ENCODE measurements around the gene RHOJ.
"Not testable (repeated sequence)": the region's sequence is repeated elsewhere in the genome, so short reads cannot be mapped to it uniquely, and the experiment has no call there.

RHOJ gene

DNA sequence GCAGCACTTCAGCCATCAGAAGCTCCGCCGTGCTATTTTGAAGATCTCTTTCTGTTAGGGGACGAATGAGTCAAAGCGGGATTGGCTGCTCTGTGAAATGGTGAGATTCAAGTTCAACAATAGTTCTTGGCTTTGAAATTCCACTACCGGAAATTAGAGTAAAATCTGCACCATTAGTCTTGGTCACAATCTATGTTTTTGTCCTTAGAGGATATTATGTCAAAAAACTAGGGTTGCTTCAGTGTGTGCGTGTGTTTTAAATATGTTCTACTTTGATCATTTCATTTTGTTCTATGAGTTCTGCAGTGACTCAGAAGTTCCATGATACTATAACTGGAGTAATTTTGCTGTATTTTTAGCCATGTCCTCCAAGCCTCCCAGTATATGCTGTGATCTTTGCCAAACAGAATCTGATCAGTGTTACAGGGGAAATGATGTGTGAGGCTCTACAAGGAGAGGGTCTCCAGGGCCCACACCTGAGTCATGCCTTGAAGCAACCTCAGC is 91.9 kb downstream of the RHOJ start:
- POLR2A ChIA-PET, result no interaction called here
- TF ChIP-seq, protein P1, sequence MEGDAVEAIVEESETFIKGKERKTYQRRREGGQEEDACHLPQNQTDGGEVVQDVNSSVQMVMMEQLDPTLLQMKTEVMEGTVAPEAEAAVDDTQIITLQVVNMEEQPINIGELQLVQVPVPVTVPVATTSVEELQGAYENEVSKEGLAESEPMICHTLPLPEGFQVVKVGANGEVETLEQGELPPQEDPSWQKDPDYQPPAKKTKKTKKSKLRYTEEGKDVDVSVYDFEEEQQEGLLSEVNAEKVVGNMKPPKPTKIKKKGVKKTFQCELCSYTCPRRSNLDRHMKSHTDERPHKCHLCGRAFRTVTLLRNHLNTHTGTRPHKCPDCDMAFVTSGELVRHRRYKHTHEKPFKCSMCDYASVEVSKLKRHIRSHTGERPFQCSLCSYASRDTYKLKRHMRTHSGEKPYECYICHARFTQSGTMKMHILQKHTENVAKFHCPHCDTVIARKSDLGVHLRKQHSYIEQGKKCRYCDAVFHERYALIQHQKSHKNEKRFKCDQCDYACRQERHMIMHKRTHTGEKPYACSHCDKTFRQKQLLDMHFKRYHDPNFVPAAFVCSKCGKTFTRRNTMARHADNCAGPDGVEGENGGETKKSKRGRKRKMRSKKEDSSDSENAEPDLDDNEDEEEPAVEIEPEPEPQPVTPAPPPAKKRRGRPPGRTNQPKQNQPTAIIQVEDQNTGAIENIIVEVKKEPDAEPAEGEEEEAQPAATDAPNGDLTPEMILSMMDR (IDR thresholded peaks at IDR 0.05; ENCODE audit: control extremely low read depth, extremely low read depth, low read depth, missing control alignments), result no peak
- DNase-seq (ENCODE audit: extremely low spot score), result no peak
- CTCF ChIA-PET, result interaction anchor here (0.7 kb wide), 1 partner anchor 19 kb away, joined by 3 read pairs; no protein-coding TSS in a partner anchor

DNA sequence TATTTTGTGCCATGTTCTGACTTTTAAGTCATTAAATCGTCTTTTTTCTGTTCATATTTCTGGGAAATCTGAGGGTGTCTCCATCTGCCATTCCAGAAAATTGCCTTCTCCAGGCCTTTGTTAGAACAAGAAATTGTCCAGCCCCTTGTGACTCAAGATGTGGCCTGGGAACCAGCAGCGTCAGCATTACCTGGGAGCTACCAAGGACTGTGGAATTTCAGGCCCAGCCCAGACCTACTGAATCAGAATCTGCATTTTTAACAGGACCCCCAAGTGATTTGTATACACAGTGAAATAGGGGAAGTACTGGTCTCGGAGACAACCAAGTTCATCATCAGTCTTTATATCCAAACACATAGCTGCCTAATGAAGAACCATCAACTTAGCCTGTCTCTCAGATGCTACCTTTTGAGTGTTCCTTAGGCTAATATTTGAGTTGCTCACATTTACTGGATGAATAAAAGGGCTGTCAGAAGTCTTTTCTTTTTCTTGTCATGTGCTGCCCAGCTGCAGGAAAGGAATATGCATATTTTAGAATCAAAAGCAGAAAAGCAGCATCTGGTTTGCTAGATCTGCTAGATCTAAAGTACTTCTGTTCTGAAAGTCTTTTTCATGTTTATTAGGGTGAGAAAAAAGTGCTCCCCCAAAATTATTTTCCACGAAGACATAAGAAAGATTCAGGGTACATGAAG is 93.3 kb downstream of the RHOJ start:
- TF ChIP-seq, protein P1 (IDR thresholded peaks at IDR 0.05; ENCODE audit: control extremely low read depth, extremely low read depth, low read depth, missing control alignments), result no peak
- ChIA-PET POLR2A (no interaction called here), CTCF (interaction anchor here (1.4 to 1.6 kb wide), 2 partner anchors 11 to 12 kb away, joined by 3 to 5 read pairs; no protein-coding TSS in a partner anchor)

DNA sequence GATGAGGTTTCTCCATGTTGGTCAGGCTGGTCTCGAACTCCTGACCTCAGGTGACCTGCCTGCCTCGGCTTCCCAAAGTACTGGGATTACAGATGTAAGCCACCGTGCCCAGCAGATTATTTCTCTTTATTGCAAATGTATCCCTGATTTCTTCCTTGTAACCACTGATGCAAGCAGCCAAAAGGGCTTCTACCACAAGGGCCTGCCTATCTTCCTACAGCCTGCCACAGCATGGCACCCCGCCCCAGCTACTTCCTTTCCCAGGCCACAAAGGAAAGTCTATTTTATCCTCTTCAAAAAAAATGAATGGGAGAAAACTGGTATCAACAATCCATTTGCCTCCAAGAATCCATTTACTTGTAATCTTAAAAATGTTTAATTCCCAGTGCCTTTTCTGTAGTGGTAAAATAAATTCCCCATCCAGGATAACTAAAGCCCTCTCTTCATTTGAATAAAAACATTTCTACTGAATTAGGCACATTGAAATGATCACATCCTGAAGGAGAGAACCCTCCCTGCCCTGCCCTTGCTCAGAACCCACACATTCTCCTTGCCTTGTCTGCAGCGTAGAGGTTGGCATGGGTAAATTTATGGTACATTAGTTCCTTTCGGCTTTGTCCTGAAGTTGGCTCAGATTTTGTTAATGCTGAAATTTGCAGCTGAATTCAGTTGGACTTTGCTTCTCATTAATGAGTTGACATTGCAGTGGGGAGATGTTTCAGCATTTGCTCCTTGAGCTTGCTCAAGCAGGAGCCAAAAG is 95.3 kb downstream of the RHOJ start:
- CTCF ChIA-PET, result interaction anchor here (1.1 kb wide), 1 partner anchor 9 kb away, joined by 3 read pairs; no protein-coding TSS in a partner anchor
- TF ChIP-seq, protein P1 (IDR thresholded peaks at IDR 0.05; ENCODE audit: control extremely low read depth, extremely low read depth, low read depth, missing control alignments), result no peak
- POLR2A ChIA-PET, result no interaction called here
- no peak for DNase-seq (ENCODE audit: extremely low spot score)

More for the DNA sequence above, 93.3 kb downstream of the RHOJ start:
- DNase-seq (ENCODE audit: extremely low spot score), result no peak

DNA sequence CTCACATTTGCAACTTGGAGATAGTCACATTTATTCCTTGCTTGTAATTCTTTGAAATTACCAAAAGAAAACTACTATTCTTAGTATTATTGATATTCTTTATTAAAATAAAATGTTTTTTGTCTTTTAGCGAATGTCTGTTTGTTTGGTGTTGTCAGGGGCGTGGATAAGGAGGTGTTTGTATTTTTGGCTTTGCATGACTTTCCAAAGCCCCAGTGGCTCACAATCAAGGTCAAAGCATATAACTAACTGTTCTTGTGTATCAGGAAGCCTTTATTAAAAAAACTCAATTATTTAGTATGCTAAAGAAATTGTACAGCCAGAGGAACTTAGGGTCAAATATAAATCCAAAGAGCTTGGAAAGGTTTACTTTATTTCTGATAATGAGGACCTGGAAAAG is 96.6 kb downstream of the RHOJ start:
- ChIA-PET POLR2A (no interaction called here), CTCF (interaction anchor here (2.1 kb wide), 1 partner anchor 11 kb away, joined by 7 read pairs; no protein-coding TSS in a partner anchor)
- TF ChIP-seq, protein P1 (IDR thresholded peaks at IDR 0.05; ENCODE audit: control extremely low read depth, extremely low read depth, low read depth, missing control alignments), result no peak
- DNase-seq (ENCODE audit: extremely low spot score), result no peak

DNA sequence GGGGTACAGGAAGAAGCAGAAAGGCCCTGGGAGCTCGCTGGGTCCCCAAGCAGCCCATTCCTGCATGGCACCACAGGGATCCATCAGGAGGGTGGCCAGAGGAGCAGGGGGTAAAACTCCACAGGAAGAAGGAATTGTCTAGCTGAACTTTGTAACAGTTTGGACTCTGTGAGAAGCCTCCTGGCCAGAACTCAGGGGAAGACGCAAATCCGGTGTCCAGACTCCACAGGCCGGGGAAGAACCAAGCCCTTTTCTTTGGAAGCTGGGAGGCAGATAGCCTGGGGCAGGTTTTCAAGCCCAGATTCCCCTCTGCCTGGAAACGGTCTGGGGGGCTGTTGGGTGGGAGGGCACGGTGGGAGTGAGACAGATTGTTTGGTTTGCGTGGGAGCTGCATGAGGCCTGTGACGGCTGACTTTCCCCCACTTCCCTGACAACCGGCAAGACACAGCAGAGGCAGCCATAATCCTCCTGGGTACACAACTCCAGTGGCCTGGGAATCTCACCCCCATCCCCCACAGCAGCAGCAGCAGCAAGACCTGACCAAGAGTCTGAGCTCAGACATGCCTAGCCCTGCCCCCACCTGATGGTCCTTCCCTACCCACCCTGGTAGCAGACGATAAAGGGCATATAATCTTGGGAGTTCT is 97.8 kb downstream of the RHOJ start:
- ChIA-PET CTCF (interaction anchor here (0.8 to 2.1 kb wide), 4 partner anchors 9 to 25 kb away, joined by 3 to 7 read pairs (median 4); no protein-coding TSS in a partner anchor), POLR2A (no interaction called here)
- DNase-seq (ENCODE audit: extremely low spot score), result no peak
- TF ChIP-seq, protein P1 (IDR thresholded peaks at IDR 0.05; ENCODE audit: control extremely low read depth, extremely low read depth, low read depth, missing control alignments), result no peak

DNA sequence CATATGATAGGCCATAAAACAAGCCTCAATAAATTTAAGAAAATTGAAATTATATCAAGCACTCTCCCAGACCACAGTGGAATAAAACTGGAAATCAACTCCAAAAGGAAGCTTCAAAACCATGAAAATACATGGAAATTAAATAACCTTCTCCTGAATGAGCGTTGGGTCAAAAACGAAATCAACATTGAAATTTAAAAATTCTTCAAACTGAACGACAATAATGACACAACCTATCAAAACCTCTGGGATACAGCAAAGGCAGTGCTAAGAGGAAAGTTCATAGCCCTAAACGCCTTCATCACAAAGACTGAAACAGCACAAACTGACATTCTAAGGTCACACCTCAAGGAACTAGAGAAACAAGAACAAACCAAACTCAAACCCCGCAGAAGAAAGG is 100.2 kb downstream of the RHOJ start:
- CTCF ChIA-PET, result not testable (repeated sequence)

More for the DNA sequence above, 100.2 kb downstream of the RHOJ start:
- DNase-seq (ENCODE audit: extremely low spot score); POLR2A ChIA-PET: not testable (repeated sequence)
